Measurements from ENCODE around the gene SNX5. TPM values are rescaled to one million over a fixed set of nuclear protein-coding genes. Genes with fewer than 3 reads are reported as not detected.

The SNX5 gene
- total and polyA plus RNA-seq, 2 of the 8 experiments (the other 6 are each of a cell fraction or from before 2014, with no cell fraction given), result 155 to 194 TPM

DNA sequence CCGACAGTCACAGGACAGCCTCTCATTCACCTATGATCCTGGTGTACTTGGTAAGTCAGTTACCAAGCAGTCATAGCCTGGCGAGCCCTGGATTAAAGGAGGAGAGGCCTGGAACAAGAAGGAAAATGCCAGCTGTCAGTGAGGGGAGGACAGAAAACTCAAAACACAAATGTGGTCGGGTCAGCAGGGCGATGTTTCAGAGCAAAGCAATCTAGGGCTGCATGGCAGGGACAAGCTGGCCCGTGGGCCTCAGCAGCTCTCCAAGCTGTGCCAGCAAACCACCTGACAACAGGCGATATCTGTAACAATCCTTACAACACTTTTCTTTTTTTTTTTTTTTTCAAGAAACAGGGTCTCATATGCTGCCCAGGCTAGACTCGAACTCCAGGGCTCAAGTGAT, 40.5 kb upstream of the SNX5 start (continued):
- TF ChIP-seq CHD7 (IDR thresholded peaks at IDR 0.05; ENCODE audit: insufficient replicate concordance, low read length), result no peak
- TF ChIP-seq HDAC2 (IDR thresholded peaks at IDR 0.05; ENCODE audit: borderline replicate concordance in 1 of 2, low read depth in 2 of 2, low read length in 2 of 2), result no peak
- no peak for TF ChIP-seq RBBP5 (IDR thresholded peaks at IDR 0.05; ENCODE audit: borderline replicate concordance, low read depth, low read length)
- TF ChIP-seq ZNF274 (IDR thresholded peaks at IDR 0.05; ENCODE audit: borderline replicate concordance, extremely low read depth, low read length), result no peak
- no peak for TF ChIP-seq CREB1 (IDR thresholded peaks at IDR 0.05)
- no peak for TF ChIP-seq POLR2AphosphoS5 (IDR thresholded peaks at IDR 0.05; ENCODE audit: low read depth, low read length)
- TF ChIP-seq CBX5 (IDR thresholded peaks at IDR 0.05; ENCODE audit: low read depth, low read length), result no peak
- TF ChIP-seq SUZ12 (IDR thresholded peaks at IDR 0.05; ENCODE audit: low read length), result no peak
- TF ChIP-seq BCL11A (IDR thresholded peaks at IDR 0.05; ENCODE audit: low read depth in 2 of 2, low read length in 2 of 2), result no peak
